Vagina (tissue), 2 donors: ENCODE data around the gene ZNF248. TPM values are rescaled to one million over a fixed set of nuclear protein-coding genes. Genes with fewer than 3 reads are reported as not detected.

Source experiments
- DNase-seq, 2 donors: peaks; one replicate each; pipeline ENCODE4 v3.0.0-alpha.2; 2017; ENCODE audit errors: extremely low spot score in 2 of 2
- H3K27ac ChIP-seq: fragments of 200-600 bp; sonication (generic); one replicate; pipeline ENCODE4 v1.5.1; 2019
- H3K27me3 ChIP-seq: fragments of 200-600 bp; sonication (generic); one replicate; pipeline ENCODE4 v1.5.1; 2019
- H3K36me3 ChIP-seq, 2 donors: fragments of 200-600 bp; sonication (generic); one replicate each; pipeline ENCODE4 v1.5.1; 2017 to 2019
- H3K4me1 ChIP-seq: fragments of 200-600 bp; sonication (generic); one replicate; pipeline ENCODE4 v1.5.1; 2019
- H3K4me3 ChIP-seq, 2 donors: fragments of 200-600 bp; sonication (generic); 1 replicate in 1 of 2; 2 replicates in 1 of 2; pipeline ENCODE4 v1.5.1; 2016 to 2019
- H3K9me3 ChIP-seq: fragments of 200-600 bp; sonication (generic); one replicate; pipeline ENCODE4 v1.5.1; 2019
- CTCF ChIP-seq, 3 experiments: fragments of 450-650 bp in 2 of 3; fragments of 200-600 bp in 1 of 3; sonication (generic) in 1 of 3; IDR thresholded peaks; one replicate each; pipeline ENCODE4 v1.5.1; 2017 to 2019; ENCODE audit warnings: antibody characterized with exemption in 3 of 3, mild to moderate bottlenecking in 2 of 3, moderate library complexity in 2 of 3
- POLR2A ChIP-seq, 2 donors: fragments of 450-650 bp; IDR thresholded peaks; one replicate each; pipeline ENCODE4 v1.6.1; 2017; ENCODE audit warnings: antibody characterized with exemption in 2 of 2, mild to moderate bottlenecking in 2 of 2, moderate library complexity in 2 of 2
- POLR2AphosphoS5 ChIP-seq, 2 donors: sonication (generic); formaldehyde crosslinking; IDR thresholded peaks; one replicate each; pipeline ENCODE4 v1.9.0; 2017; ENCODE audit warnings: antibody characterized with exemption in 2 of 2, mild to moderate bottlenecking in 2 of 2, low read depth in 1 of 2; ENCODE audit not compliant: insufficient read depth in 1 of 2
- intact Hi-C: fragments of 100-400 bp; cut with DNase I; formaldehyde crosslinking; loops from one replicate; pipeline ENCODE4 v1.15.1; 2023
- total RNA-seq: library from RNA; depleted of rRNA; stranded (reverse); fragments of >200 nt; gene quantifications from one replicate; pipeline ENCODE4 v1.2.3, GENCODE V29; 2016

ZNF248 gene
- total RNA-seq, 1 donor from 2014 or later: 17.7 TPM

- H3K9me3 ChIP-seq: peaks cover 28% of the 10 kb centered on the region
- H3K27me3 ChIP-seq: no peaks in the 10 kb centered on the region
- H3K4me1 ChIP-seq: no peaks in the 10 kb centered on the region
- DNase-seq: no peak
- no peak overlapping the region for H3K27ac ChIP-seq
- H3K36me3 ChIP-seq: peaks cover 3 to 45% of the 10 kb centered on the region in 2 donors
- no peak overlapping the region for H3K4me3 ChIP-seq
- intact Hi-C loops: no loop called here
- TF ChIP-seq CTCF (IDR thresholded peaks at IDR 0.05): no peak
- TF ChIP-seq POLR2A (IDR thresholded peaks at IDR 0.05): no peak
- TF ChIP-seq POLR2AphosphoS5 (IDR thresholded peaks at IDR 0.05; ENCODE audit: insufficient read depth in 1 of 2, low read depth in 1 of 2): no peak
Observed at GRCh38 chr10:37826806-37827205, 30.6 kb downstream of the ZNF248 start.

GRCh38 chr10:37821237-37821636 is 36.2 kb downstream of the ZNF248 start:
- peaks cover 28% of the 10 kb centered on the region for H3K9me3 ChIP-seq
- no peak overlapping the region for H3K4me3 ChIP-seq
- H3K27ac ChIP-seq: no peak overlapping the region

GRCh38 chr10:37819797-37820196 is 37.6 kb downstream of the ZNF248 start:
- H3K9me3 ChIP-seq: peaks cover 28% of the 10 kb centered on the region
- no peak for TF ChIP-seq POLR2AphosphoS5 (IDR thresholded peaks at IDR 0.05; ENCODE audit: insufficient read depth in 1 of 2, low read depth in 1 of 2)
- no peak for TF ChIP-seq CTCF (IDR thresholded peaks at IDR 0.05)
- TF ChIP-seq POLR2A (IDR thresholded peaks at IDR 0.05): no peak
- H3K27ac ChIP-seq: no peak overlapping the region
- H3K27me3 ChIP-seq: no peaks in the 10 kb centered on the region
- no peaks in the 10 kb centered on the region for H3K36me3 ChIP-seq
- DNase-seq: no peak
- no peaks in the 10 kb centered on the region for H3K4me1 ChIP-seq
- intact Hi-C loops: no loop called here
- no peak overlapping the region for H3K4me3 ChIP-seq

More at GRCh38 chr10:37821237-37821636, 36.2 kb downstream of the ZNF248 start:
- Histone ChIP-seq H3K36me3 (no peaks in the 10 kb centered on the region), H3K27me3 (no peaks in the 10 kb centered on the region), H3K4me1 (no peaks in the 10 kb centered on the region)
- intact Hi-C loops: no loop called here
- TF ChIP-seq POLR2A (IDR thresholded peaks at IDR 0.05) (no peak), POLR2AphosphoS5 (IDR thresholded peaks at IDR 0.05; ENCODE audit: insufficient read depth in 1 of 2, low read depth in 1 of 2) (no peak), CTCF (IDR thresholded peaks at IDR 0.05) (no peak)
- no peak for DNase-seq

- no peak overlapping the region for H3K4me3 ChIP-seq
Observed at GRCh38 chr10:37816290-37816689, 41.1 kb downstream of the ZNF248 start.

More at GRCh38 chr10:37816290-37816689, 41.1 kb downstream of the ZNF248 start:
- Histone ChIP-seq H3K27me3 (no peaks in the 10 kb centered on the region), H3K36me3 (no peaks in the 10 kb centered on the region), H3K4me1 (no peaks in the 10 kb centered on the region), H3K27ac (no peak overlapping the region), H3K9me3 (peaks cover 28% of the 10 kb centered on the region)
- no peak for TF ChIP-seq POLR2A (IDR thresholded peaks at IDR 0.05)
- no peak for TF ChIP-seq CTCF (IDR thresholded peaks at IDR 0.05)
- no peak for TF ChIP-seq POLR2AphosphoS5 (IDR thresholded peaks at IDR 0.05; ENCODE audit: insufficient read depth in 1 of 2, low read depth in 1 of 2)
- intact Hi-C loops: no loop called here
- DNase-seq: no peak
